Esophagus squamous epithelium (tissue), 4 donors: Measurements from ENCODE around the gene THOC5.

Experiments used
- CTCF ChIP-seq, 6 experiments: fragments of 450-650 bp in 4 of 6; fragments of 200-600 bp in 2 of 6; sonication (generic) in 2 of 6; IDR thresholded peaks; one replicate each; pipeline ENCODE4 v1.5.1; 2016 to 2019; ENCODE audit warnings: antibody characterized with exemption in 6 of 6, mild to moderate bottlenecking in 4 of 6, moderate library complexity in 4 of 6
- POLR2A ChIP-seq, 4 donors: fragments of 450-650 bp; IDR thresholded peaks; one replicate each; pipeline ENCODE4 v1.6.1; 2017; ENCODE audit warnings: antibody characterized with exemption in 4 of 4, mild to moderate bottlenecking in 4 of 4, moderate library complexity in 3 of 4

DNA sequence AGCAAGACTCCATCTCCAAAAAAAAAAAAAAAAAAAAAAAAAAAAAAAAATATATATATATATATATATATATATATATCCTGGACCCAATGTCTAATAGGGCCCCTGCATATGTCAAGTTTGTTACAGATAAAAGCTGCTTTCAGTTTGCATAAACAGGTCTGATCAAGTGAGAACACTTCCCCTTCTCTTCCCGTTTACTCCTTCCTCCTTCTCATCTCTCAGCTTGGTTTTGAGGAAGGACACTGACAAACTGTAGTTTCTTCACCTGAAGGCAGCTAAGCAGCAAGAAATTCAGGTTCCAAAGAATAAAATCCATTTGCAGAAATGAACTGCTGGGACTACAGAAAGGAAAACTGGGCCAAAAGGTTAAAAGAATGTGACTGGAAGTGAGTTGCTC lies 11.7 kb downstream of the THOC5 start:
- TF ChIP-seq CTCF (IDR thresholded peaks at IDR 0.05) = no peak
- no peak for TF ChIP-seq POLR2A (IDR thresholded peaks at IDR 0.05)
